GM23338 (cell line): Measurements from ENCODE around the gene FKBP5. TPM values are rescaled to one million over a fixed set of nuclear protein-coding genes. Genes with fewer than 3 reads are reported as not detected.

Experiments used
- ATAC-seq: fragments of 200-7000 bp; cut with Tn5 transposase; 3 replicates; pipeline ENCODE4 v1.9.1; 2020
- DNase-seq: peaks from one replicate; pipeline ENCODE4 v3.0.0-alpha.2; 2015; ENCODE audit warnings: low spot score
- H2AFZ ChIP-seq: fragments of 200-600 bp; sonication (generic); 2 replicates; pipeline ENCODE4 v1.8.0; 2016; ENCODE audit warnings: antibody characterized with exemption, mild to moderate bottlenecking, moderate library complexity
- H3F3A ChIP-seq: fragments of 200-600 bp; sonication (generic); replicated peaks from 2 replicates; pipeline ENCODE4 v1.8.0; 2017; ENCODE audit warnings: antibody characterized with exemption, mixed run types, low read depth
- H3K27ac ChIP-seq: fragments of 200-600 bp; sonication (generic); 2 replicates; pipeline ENCODE4 v1.6.1; 2016; ENCODE audit warnings: low read depth
- H3K27me3 ChIP-seq: fragments of 200-600 bp; sonication (generic); 2 replicates; pipeline ENCODE4 v1.8.0; 2016; ENCODE audit warnings: mild to moderate bottlenecking, mixed run types, moderate library complexity; ENCODE audit not compliant: insufficient read depth
- H3K36me3 ChIP-seq: fragments of 200-600 bp; sonication (generic); 2 replicates; pipeline ENCODE4 v1.8.0; 2016; ENCODE audit warnings: mild to moderate bottlenecking; ENCODE audit not compliant: insufficient read depth
- H3K4me1 ChIP-seq: fragments of 200-600 bp; sonication (generic); 2 replicates; pipeline ENCODE4 v1.8.0; 2016; ENCODE audit warnings: mild to moderate bottlenecking, moderate library complexity; ENCODE audit not compliant: insufficient read depth
- H3K4me2 ChIP-seq: fragments of 200-600 bp; sonication (generic); 2 replicates; pipeline ENCODE4 v1.7.1; 2017; ENCODE audit warnings: mixed run types
- H3K4me3 ChIP-seq: fragments of 200-600 bp; sonication (generic); 2 replicates; pipeline ENCODE4 v1.6.1; 2016; ENCODE audit warnings: mixed run types
- H3K79me2 ChIP-seq: fragments of 200-600 bp; sonication (generic); replicated peaks from 2 replicates; pipeline ENCODE4 v1.8.0; 2017; ENCODE audit warnings: mild to moderate bottlenecking; ENCODE audit not compliant: insufficient read depth
- H3K9me2 ChIP-seq: fragments of 200-600 bp; sonication (generic); 2 replicates; pipeline ENCODE4 v1.8.0; 2017; ENCODE audit not compliant: insufficient read depth
- H4K20me1 ChIP-seq: fragments of 200-600 bp; sonication (generic); replicated peaks from 2 replicates; pipeline ENCODE4 v1.8.0; 2017; ENCODE audit warnings: mild to moderate bottlenecking; ENCODE audit not compliant: insufficient read depth
- H3K27ac Mint-ChIP-seq: 2 replicates; pipeline ENCODE4 v1.8.0; 2020; ENCODE audit warnings: inconsistent platforms, mild to moderate bottlenecking, moderate library complexity, mixed read lengths
- H3K27me3 Mint-ChIP-seq: 3 replicates; pipeline ENCODE4 v1.8.0; 2022; ENCODE audit warnings: low read depth, mild to moderate bottlenecking, moderate library complexity, mixed read lengths, inconsistent platforms; ENCODE audit not compliant: insufficient read depth, poor library complexity
- H3K36me3 Mint-ChIP-seq: 3 replicates; pipeline ENCODE4 v1.8.0; 2021; ENCODE audit warnings: low read depth, mild to moderate bottlenecking, inconsistent platforms, moderate library complexity, mixed read lengths
- H3K4me1 Mint-ChIP-seq: 3 replicates; pipeline ENCODE4 v1.8.0; 2020; ENCODE audit warnings: mild to moderate bottlenecking, inconsistent platforms, mixed read lengths
- H3K4me3 Mint-ChIP-seq: 3 replicates; pipeline ENCODE4 v1.8.0; 2021; ENCODE audit warnings: moderate library complexity, mild to moderate bottlenecking, inconsistent platforms, mixed read lengths
- H3K9me3 Mint-ChIP-seq: 3 replicates; pipeline ENCODE4 v1.8.0; 2020; ENCODE audit warnings: moderate library complexity, mild to moderate bottlenecking, inconsistent platforms, mixed read lengths
- CTCF ChIP-seq, 2 experiments: fragments of 200-600 bp in 1 of 2; sonication (generic) in 1 of 2; conservative IDR thresholded peaks; 2 replicates each; pipeline versions ENCODE4 v1.5.1 to v1.6.1; 2016 to 2017; ENCODE audit warnings: antibody characterized with exemption in 2 of 2, low read depth in 2 of 2, mild to moderate bottlenecking in 2 of 2, moderate library complexity in 1 of 2
- ETS1 ChIP-seq: IDR thresholded peaks from 2 replicates; pipeline ENCODE4 v1.6.1; 2016; ENCODE audit warnings: antibody characterized with exemption
- EZH2 ChIP-seq: fragments of 200-600 bp; sonication (generic); IDR thresholded peaks from one replicate; pipeline ENCODE4 v1.8.0; 2017; ENCODE audit warnings: antibody characterized with exemption, mild to moderate bottlenecking, low read depth; ENCODE audit not compliant: unreplicated experiment
- NANOG ChIP-seq: IDR thresholded peaks from 2 replicates; pipeline ENCODE4 v1.6.1; 2016; ENCODE audit warnings: antibody characterized with exemption, borderline replicate concordance
- POLR2AphosphoS5 ChIP-seq: IDR thresholded peaks from 2 replicates; pipeline ENCODE4 v1.6.1; 2016; ENCODE audit warnings: antibody characterized with exemption, low read depth
- REST ChIP-seq: IDR thresholded peaks from one replicate; pipeline ENCODE4 v1.6.1; 2018; ENCODE audit warnings: antibody characterized with exemption; ENCODE audit not compliant: unreplicated experiment
- ZNF462 ChIP-seq: fragments of 250-450 bp; sonication (Bioruptor Pico); IDR thresholded peaks from 2 replicates; pipeline ENCODE4 v1.5.0; 2020; ENCODE audit warnings: mild to moderate bottlenecking, moderate library complexity
- polyA plus RNA-seq: library from polyadenylated mRNA; unstranded; fragments of >200 nt; fragmentation: Nextera tagmentation; extraction: Ambion mirVana; gene quantifications from 2 replicates; pipeline ENCODE4 v1.2.1, GENCODE V29; 2016
- total RNA-seq: library from RNA; depleted of rRNA; stranded (reverse); fragments of >200 nt; shearing (Covaris generic); gene quantifications from 2 replicates; pipeline ENCODE4 v1.2.3, GENCODE V29; 2014

FKBP5 gene
- total and polyA plus RNA-seq, 2 experiments from 2014 or later: 19.8 to 28.6 TPM

GRCh38 chr6:35633579-35634089, 55.1 kb downstream of the FKBP5 start (continued):
- no peak for TF ChIP-seq CTCF (conservative IDR thresholded peaks at IDR 0.05; ENCODE audit: low read depth in 2 of 2)
- no peak for TF ChIP-seq NANOG
- no peak for TF ChIP-seq EZH2
- no peak for TF ChIP-seq REST
- TF ChIP-seq POLR2AphosphoS5: no peak

GRCh38 chr6:35629876-35630378, 58.8 kb downstream of the FKBP5 start:
- Histone ChIP-seq H3K27me3 (no peaks in the 10 kb centered on the region), H3F3A (no peaks in the 10 kb centered on the region), H3K27ac (peak overlapping the region; percentile 27; the same call in 1 of the 2 replicates), H3K36me3 (no peaks in the 10 kb centered on the region), H3K9me2 (no peaks in the 10 kb centered on the region), H3K4me1 (no peaks in the 10 kb centered on the region; the same call in 1 of the 2 replicates), H3K4me2 (no peak overlapping the region), H2AFZ (no peak overlapping the region), H3K4me3 (no peak overlapping the region), H3K79me2 (no peaks in the 10 kb centered on the region), H4K20me1 (0 out of 2 replicates have a peak, but pooled peaks cover 4% of the 10 kb centered on the region)
- H3K27ac Mint-ChIP-seq: no peak overlapping the region
- DNase-seq: no peak
- peaks cover 4% of the 10 kb centered on the region; the same call in 2 of the 3 replicates for H3K4me1 Mint-ChIP-seq
- no peak for ATAC-seq
- TF ChIP-seq ETS1: no peak
- no peak for TF ChIP-seq NANOG
- TF ChIP-seq ZNF462 (CRISPR knock-in tag): no peak
- no peak overlapping the region for H3K4me3 Mint-ChIP-seq
- H3K36me3 Mint-ChIP-seq: no peaks in the 10 kb centered on the region
- no peaks in the 10 kb centered on the region for H3K9me3 Mint-ChIP-seq
- H3K27me3 Mint-ChIP-seq: no peaks in the 10 kb centered on the region
